ENCODE data around the gene SPRYD3. TPM values are rescaled to one million over a fixed set of nuclear protein-coding genes. Genes with fewer than 3 reads are reported as not detected.

Gene SPRYD3
- total and polyA plus RNA-seq, 2 experiments from 2014 or later = 4.3 to 5.4 TPM

DNA sequence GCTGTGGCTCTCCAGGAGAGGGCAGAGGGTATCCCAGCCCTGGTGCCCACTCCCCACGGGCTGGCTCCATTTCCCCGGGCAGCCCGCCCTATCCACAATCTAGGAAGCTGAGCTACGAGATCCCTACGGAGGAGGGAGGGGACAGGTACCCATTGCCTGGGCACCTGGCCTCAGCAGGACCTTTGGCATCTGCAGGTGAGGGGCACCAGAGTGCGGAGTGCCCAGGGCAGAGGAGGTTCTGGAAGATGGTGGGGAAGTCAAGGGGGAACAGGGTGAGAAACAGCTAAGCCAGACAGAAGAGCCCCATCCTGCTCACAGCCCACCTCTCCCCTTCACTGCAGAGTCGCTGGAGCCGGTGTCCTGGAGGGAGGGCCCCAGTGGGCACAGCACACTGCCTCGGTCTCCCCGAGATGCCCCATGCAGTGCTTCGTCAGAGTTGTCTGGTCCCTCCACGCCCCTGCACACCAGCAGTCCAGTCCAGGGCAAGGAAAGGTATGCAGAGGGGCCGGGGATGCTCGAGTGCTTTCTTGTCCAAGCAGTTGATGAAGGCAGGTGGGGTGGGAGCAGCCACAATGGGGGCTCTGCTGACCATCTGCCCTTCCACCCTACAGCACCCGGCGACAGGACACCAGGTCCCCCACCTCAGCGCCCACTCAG lies 19.0 kb downstream of the SPRYD3 start:
- Histone ChIP-seq H3K4me1 (ENCODE audit: insufficient read depth) (peaks cover 1% of the 10 kb centered on the region; the same call in 1 of the 2 replicates), H3K79me2 (replicated peaks; ENCODE audit: insufficient read depth) (no peaks in the 10 kb centered on the region), H3K4me3 (no peak overlapping the region), H3K9me2 (ENCODE audit: insufficient read depth) (no peaks in the 10 kb centered on the region), H3K4me2 (no peak overlapping the region), H2AFZ (no peak overlapping the region), H4K20me1 (replicated peaks; ENCODE audit: insufficient read depth) (no peaks in the 10 kb centered on the region), H3F3A (replicated peaks; ENCODE audit: low read depth) (no peaks in the 10 kb centered on the region), H3K27me3 (ENCODE audit: insufficient read depth) (peaks cover 17% of the 10 kb centered on the region; the same call in 1 of the 2 replicates), H3K27ac (ENCODE audit: low read depth) (no peak overlapping the region), H3K36me3 (ENCODE audit: insufficient read depth) (no peaks in the 10 kb centered on the region; the same call in 1 of the 2 replicates)
- H3K4me1 Mint-ChIP-seq = peaks cover 6% of the 10 kb centered on the region
- peaks cover 7% of the 10 kb centered on the region for H3K27me3 Mint-ChIP-seq (ENCODE audit: insufficient read depth, low read depth, poor library complexity)
- no peak overlapping the region for H3K27ac Mint-ChIP-seq
- H3K4me3 Mint-ChIP-seq = no peak overlapping the region
- peaks cover 3% of the 10 kb centered on the region; the same call in 1 of the 3 replicates for H3K36me3 Mint-ChIP-seq (ENCODE audit: low read depth)
- H3K9me3 Mint-ChIP-seq = no peaks in the 10 kb centered on the region; the same call in 2 of the 3 replicates
- DNase-seq (ENCODE audit: low spot score) (no peak), ATAC-seq (no peak)
- TF ChIP-seq STAT1 (IDR thresholded peaks at IDR 0.05; ENCODE audit: unreplicated experiment) (no peak), ZNF331 (CRISPR knock-in tag; IDR thresholded peaks at IDR 0.05; ENCODE audit: low read depth) (no peak), NANOG (IDR thresholded peaks at IDR 0.05; ENCODE audit: borderline replicate concordance) (no peak), POLR2AphosphoS5 (IDR thresholded peaks at IDR 0.05; ENCODE audit: low read depth) (no peak), EZH2phosphoT487 (IDR thresholded peaks at IDR 0.05; ENCODE audit: unreplicated experiment) (no peak), EZH2 (IDR thresholded peaks at IDR 0.05; ENCODE audit: low read depth, unreplicated experiment) (no peak), JUNB (IDR thresholded peaks at IDR 0.05; ENCODE audit: unreplicated experiment) (no peak), CREB1 (CRISPR knock-in tag; IDR thresholded peaks at IDR 0.05; ENCODE audit: low read depth) (no peak), ZNF114 (CRISPR knock-in tag; IDR thresholded peaks at IDR 0.05) (no peak)
- TF ChIP-seq, protein P1, sequence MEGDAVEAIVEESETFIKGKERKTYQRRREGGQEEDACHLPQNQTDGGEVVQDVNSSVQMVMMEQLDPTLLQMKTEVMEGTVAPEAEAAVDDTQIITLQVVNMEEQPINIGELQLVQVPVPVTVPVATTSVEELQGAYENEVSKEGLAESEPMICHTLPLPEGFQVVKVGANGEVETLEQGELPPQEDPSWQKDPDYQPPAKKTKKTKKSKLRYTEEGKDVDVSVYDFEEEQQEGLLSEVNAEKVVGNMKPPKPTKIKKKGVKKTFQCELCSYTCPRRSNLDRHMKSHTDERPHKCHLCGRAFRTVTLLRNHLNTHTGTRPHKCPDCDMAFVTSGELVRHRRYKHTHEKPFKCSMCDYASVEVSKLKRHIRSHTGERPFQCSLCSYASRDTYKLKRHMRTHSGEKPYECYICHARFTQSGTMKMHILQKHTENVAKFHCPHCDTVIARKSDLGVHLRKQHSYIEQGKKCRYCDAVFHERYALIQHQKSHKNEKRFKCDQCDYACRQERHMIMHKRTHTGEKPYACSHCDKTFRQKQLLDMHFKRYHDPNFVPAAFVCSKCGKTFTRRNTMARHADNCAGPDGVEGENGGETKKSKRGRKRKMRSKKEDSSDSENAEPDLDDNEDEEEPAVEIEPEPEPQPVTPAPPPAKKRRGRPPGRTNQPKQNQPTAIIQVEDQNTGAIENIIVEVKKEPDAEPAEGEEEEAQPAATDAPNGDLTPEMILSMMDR (conservative IDR thresholded peaks at IDR 0.05; ENCODE audit: low read depth in 2 of 2) = no peak
- TF ChIP-seq, protein P2, sequence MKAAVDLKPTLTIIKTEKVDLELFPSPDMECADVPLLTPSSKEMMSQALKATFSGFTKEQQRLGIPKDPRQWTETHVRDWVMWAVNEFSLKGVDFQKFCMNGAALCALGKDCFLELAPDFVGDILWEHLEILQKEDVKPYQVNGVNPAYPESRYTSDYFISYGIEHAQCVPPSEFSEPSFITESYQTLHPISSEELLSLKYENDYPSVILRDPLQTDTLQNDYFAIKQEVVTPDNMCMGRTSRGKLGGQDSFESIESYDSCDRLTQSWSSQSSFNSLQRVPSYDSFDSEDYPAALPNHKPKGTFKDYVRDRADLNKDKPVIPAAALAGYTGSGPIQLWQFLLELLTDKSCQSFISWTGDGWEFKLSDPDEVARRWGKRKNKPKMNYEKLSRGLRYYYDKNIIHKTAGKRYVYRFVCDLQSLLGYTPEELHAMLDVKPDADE (IDR thresholded peaks at IDR 0.05) = no peak
- TF ChIP-seq, protein P3, sequence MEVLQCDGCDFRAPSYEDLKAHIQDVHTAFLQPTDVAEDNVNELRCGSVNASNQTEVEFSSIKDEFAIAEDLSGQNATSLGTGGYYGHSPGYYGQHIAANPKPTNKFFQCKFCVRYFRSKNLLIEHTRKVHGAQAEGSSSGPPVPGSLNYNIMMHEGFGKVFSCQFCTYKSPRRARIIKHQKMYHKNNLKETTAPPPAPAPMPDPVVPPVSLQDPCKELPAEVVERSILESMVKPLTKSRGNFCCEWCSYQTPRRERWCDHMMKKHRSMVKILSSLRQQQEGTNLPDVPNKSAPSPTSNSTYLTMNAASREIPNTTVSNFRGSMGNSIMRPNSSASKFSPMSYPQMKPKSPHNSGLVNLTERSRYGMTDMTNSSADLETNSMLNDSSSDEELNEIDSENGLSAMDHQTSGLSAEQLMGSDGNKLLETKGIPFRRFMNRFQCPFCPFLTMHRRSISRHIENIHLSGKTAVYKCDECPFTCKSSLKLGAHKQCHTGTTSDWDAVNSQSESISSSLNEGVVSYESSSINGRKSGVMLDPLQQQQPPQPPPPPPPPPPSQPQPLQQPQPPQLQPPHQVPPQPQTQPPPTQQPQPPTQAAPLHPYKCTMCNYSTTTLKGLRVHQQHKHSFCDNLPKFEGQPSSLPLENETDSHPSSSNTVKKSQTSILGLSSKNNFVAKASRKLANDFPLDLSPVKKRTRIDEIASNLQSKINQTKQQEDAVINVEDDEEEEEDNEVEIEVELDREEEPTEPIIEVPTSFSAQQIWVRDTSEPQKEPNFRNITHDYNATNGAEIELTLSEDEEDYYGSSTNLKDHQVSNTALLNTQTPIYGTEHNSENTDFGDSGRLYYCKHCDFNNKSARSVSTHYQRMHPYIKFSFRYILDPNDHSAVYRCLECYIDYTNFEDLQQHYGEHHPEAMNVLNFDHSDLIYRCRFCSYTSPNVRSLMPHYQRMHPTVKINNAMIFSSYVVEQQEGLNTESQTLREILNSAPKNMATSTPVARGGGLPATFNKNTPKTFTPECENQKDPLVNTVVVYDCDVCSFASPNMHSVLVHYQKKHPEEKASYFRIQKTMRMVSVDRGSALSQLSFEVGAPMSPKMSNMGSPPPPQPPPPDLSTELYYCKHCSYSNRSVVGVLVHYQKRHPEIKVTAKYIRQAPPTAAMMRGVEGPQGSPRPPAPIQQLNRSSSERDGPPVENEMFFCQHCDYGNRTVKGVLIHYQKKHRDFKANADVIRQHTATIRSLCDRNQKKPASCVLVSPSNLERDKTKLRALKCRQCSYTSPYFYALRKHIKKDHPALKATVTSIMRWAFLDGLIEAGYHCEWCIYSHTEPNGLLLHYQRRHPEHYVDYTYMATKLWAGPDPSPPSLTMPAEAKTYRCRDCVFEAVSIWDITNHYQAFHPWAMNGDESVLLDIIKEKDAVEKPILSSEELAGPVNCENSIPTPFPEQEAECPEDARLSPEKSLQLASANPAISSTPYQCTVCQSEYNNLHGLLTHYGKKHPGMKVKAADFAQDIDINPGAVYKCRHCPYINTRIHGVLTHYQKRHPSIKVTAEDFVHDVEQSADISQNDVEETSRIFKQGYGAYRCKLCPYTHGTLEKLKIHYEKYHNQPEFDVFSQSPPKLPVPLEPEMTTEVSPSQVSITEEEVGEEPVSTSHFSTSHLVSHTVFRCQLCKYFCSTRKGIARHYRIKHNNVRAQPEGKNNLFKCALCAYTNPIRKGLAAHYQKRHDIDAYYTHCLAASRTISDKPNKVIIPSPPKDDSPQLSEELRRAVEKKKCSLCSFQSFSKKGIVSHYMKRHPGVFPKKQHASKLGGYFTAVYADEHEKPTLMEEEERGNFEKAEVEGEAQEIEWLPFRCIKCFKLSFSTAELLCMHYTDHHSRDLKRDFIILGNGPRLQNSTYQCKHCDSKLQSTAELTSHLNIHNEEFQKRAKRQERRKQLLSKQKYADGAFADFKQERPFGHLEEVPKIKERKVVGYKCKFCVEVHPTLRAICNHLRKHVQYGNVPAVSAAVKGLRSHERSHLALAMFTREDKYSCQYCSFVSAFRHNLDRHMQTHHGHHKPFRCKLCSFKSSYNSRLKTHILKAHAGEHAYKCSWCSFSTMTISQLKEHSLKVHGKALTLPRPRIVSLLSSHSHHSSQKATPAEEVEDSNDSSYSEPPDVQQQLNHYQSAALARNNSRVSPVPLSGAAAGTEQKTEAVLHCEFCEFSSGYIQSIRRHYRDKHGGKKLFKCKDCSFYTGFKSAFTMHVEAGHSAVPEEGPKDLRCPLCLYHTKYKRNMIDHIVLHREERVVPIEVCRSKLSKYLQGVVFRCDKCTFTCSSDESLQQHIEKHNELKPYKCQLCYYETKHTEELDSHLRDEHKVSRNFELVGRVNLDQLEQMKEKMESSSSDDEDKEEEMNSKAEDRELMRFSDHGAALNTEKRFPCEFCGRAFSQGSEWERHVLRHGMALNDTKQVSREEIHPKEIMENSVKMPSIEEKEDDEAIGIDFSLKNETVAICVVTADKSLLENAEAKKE (CRISPR knock-in tag; IDR thresholded peaks at IDR 0.05) = no peak
- TF ChIP-seq, protein P4, sequence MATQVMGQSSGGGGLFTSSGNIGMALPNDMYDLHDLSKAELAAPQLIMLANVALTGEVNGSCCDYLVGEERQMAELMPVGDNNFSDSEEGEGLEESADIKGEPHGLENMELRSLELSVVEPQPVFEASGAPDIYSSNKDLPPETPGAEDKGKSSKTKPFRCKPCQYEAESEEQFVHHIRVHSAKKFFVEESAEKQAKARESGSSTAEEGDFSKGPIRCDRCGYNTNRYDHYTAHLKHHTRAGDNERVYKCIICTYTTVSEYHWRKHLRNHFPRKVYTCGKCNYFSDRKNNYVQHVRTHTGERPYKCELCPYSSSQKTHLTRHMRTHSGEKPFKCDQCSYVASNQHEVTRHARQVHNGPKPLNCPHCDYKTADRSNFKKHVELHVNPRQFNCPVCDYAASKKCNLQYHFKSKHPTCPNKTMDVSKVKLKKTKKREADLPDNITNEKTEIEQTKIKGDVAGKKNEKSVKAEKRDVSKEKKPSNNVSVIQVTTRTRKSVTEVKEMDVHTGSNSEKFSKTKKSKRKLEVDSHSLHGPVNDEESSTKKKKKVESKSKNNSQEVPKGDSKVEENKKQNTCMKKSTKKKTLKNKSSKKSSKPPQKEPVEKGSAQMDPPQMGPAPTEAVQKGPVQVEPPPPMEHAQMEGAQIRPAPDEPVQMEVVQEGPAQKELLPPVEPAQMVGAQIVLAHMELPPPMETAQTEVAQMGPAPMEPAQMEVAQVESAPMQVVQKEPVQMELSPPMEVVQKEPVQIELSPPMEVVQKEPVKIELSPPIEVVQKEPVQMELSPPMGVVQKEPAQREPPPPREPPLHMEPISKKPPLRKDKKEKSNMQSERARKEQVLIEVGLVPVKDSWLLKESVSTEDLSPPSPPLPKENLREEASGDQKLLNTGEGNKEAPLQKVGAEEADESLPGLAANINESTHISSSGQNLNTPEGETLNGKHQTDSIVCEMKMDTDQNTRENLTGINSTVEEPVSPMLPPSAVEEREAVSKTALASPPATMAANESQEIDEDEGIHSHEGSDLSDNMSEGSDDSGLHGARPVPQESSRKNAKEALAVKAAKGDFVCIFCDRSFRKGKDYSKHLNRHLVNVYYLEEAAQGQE (IDR thresholded peaks at IDR 0.05; ENCODE audit: unreplicated experiment) = no peak

All from GM23338 (cell line).